Esophagus muscularis mucosa (tissue), 4 donors: ENCODE data around the gene ALDH3A2.

ENCODE experiments used
- EP300 ChIP-seq: sonication (generic); formaldehyde crosslinking; IDR thresholded peaks from one replicate; pipeline ENCODE4 v1.6.1; 2017; ENCODE audit warnings: antibody characterized with exemption
- POLR2A ChIP-seq: fragments of 450-650 bp; IDR thresholded peaks from one replicate; pipeline ENCODE4 v1.6.1; 2017; ENCODE audit warnings: antibody characterized with exemption, moderate library complexity, mild to moderate bottlenecking, low read depth
- TF ChIP-seq, protein P1 (sequence below), 3 experiments: fragments of 200-600 bp in 2 of 3; fragments of 450-650 bp in 1 of 3; sonication (generic) in 2 of 3; IDR thresholded peaks; one replicate each; pipeline ENCODE4 v1.5.1; 2017 to 2019; ENCODE audit warnings: antibody characterized with exemption in 3 of 3, mild to moderate bottlenecking in 2 of 3, moderate library complexity in 1 of 3

DNA sequence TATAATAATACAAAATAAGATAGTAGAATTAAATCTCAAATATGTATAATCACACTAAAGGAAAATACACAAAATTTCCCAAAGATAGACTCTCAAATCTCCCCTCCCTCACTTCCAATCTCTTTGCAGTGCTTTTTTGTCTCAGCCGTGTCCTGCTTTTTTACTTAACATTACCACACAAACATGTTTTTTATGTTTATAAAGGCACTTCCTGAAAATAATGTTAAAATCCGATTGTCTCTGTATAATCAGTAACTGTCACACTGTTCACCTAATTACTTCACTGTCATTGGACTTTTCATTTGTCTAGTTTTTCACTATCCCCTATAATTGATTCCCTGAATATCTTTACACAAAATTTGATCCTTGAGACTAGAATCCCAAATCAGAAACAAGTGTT lies 38.2 kb upstream of the ALDH3A2 start:
- TF ChIP-seq, protein P1, sequence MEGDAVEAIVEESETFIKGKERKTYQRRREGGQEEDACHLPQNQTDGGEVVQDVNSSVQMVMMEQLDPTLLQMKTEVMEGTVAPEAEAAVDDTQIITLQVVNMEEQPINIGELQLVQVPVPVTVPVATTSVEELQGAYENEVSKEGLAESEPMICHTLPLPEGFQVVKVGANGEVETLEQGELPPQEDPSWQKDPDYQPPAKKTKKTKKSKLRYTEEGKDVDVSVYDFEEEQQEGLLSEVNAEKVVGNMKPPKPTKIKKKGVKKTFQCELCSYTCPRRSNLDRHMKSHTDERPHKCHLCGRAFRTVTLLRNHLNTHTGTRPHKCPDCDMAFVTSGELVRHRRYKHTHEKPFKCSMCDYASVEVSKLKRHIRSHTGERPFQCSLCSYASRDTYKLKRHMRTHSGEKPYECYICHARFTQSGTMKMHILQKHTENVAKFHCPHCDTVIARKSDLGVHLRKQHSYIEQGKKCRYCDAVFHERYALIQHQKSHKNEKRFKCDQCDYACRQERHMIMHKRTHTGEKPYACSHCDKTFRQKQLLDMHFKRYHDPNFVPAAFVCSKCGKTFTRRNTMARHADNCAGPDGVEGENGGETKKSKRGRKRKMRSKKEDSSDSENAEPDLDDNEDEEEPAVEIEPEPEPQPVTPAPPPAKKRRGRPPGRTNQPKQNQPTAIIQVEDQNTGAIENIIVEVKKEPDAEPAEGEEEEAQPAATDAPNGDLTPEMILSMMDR (IDR thresholded peaks at IDR 0.05): no peak
- no peak for TF ChIP-seq POLR2A
- no peak for TF ChIP-seq EP300
